NCI-H510A treated with DMSO at 0.1 percent for 48 hours (cell line): ENCODE measurements around the gene APP.

ENCODE experiments used
- DNase-seq: peaks from one replicate; lab custom pipeline; 2025; lab: John Stamatoyannopoulos, UW

Gene APP

DNA sequence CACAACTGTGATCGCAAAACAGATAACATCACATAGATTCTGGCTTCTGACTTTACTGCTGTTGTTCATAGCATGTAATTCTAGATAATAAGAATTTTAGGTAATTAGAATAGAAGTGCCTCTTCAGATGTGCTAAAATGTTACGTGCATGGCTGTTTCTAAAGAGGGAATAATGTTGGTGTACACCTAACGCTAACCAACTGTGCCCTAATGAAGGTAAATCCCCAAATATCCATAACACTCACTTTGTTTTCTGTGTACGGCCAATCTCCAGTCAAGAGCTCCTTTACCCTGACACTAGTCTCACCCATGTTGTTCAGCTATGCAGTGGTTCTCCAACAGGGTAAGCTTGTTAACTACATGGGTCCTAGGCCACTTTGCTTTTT is 44.4 kb downstream of the APP start:
- DNase-seq: no peak

DNA sequence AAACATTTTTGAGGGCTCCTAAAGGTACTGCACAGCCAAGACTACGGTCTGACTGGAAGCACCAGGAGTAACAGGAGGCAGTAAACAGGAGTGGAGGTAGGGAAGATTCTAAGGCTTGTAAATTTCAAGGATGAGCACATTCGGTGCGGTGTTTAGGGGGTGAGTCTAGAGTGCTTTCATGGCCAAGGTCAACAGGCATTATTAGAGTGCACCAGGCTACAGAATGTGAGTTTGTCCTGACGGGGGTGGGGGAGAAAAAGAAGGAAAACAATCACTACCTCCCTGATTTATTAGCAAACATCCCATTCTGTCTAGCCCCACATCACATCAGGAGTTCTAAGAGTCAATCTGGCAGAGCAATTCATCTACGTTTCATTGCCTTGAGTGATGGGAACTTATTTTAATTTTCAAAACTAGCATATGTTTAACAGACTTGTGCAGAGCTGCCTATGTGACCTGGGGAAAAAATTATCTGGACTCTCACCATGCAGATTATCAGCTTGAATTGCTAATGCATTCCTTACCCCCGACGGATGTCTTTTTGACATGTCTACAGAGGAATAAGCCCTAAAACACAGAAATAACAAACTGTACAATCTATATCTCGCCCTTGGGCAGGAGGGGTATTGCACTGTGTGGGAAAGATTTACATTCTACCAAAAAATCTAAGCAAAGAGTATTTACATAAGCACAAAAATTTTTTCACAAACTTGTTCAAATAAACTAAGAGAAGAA is 45.0 kb downstream of the APP start:
- DNase-seq: no peak

GRCh38 chr21:26124896-26125295 is 45.7 kb downstream of the APP start:
- no peak for DNase-seq

GRCh38 chr21:26124421-26124833 is 46.1 kb downstream of the APP start:
- DNase-seq: peak; percentile 24

- DNase-seq: no peak
Measured at GRCh38 chr21:26123012-26123411, 47.6 kb downstream of the APP start.

GRCh38 chr21:26120828-26121227 is 49.7 kb downstream of the APP start:
- DNase-seq: no peak

DNA sequence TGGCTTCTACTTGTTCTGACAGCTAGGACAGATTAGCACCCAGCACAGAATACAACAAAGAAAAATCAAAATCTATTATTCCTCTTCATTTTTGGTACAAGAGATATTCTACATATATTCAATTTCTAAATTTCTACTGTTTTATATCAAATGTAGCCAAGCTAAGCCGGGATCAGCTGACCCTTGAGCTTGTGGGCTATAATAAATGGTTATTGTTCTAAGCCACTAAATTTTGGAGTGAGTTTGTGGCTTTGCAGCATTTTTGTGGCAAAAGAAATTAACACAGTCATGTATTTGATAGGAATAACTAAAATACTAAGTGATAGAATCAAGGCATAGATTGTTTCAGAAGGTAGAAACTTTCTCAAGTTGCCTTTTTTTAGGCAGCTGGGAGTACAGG is 50.7 kb downstream of the APP start:
- DNase-seq: no peak

- DNase-seq: no peak
Measured at GRCh38 chr21:26118938-26119540, 51.5 kb downstream of the APP start.

DNA sequence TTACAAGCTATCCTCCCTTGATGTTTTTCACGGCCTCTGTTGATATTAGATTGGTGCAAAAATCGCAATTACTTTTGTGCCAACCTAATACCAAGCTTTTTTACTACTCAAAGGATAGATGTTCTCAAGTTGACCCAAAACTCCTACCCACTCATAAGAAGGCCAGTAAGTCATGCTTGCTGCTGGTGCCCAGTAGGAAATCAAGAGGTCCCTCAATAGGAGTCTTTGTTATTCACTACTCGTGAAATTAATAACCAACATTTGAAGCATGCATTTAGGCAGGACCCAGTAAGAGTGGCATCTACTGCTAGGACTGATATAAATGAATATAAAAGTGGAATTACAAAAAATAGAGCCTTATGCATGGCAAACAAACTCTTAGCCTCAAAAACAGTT is 52.6 kb downstream of the APP start:
- no peak for DNase-seq

DNA sequence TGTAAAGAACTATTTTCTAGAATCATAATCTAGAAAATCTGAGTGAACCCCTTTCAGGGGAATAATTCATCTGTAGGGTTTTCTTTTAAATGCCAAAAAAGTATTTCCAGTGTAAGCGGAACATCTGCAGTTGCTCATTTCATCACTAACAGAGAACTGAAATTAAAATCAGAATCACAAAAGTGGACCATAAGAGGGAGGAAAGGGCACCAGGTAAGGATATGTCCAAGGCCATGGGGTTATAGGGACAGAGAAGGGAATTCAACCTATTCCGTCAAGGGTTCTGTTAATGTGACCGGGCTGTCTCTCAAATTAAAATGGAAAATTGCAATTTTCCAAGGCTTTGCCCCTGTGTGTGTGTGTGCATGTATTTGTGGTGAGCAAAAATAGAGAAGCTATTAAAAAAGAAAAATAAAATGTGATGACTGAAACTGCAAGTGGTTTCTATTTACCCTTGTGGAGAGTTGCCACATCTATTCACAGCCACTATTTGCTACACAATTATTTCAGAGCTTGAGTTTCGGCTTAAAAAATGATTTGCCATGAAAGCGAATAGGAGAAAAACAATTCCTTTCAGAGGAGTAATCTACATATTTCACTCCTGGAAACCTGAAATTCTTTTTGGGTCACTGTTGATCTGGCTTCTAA is 53.1 kb downstream of the APP start:
- DNase-seq: no peak

DNA sequence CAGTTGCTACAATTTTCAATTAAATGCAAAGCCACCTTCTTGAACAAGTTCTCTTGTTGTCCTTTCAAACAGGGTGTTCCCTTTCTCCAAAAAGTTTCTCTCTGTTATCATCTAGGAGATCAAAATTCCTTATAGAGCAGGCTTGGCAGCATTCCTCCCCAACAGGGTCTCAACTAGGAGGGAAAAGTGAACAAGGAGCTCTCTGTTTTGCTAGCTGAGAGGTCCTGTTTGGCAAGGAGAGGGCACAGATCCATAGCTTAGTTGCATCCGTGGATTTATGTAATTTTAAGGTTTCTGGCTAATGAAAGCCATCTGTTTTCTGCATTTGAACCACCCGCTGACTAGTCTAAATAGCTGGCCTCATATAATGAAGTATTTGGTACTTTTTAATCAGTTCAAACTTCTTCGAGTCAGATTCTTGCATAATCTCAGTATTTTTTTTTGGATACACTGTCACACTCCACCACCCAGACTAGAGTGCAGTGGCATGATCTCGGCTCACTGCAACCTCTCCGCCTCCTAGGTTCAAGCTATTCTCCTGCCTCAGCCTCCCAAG is 54.0 kb downstream of the APP start:
- DNase-seq: no peak

DNA sequence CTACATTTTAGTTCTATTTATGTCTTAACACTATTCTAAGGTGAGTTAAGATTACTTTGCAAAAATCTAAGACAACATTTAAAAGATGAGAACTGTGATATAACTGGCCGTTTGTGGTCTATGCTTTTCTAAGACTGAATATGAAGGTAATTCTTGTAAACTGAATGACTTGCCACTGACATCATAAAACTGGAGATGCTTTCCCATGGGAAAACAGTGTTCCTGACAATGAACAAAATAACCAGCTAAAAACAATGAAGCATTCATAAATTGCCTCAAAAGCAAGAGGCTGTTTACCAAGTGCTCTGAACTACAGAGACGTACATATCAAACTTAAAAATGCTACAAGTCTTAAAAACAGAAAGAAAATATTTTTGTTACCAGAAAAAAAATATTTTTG is 54.7 kb downstream of the APP start:
- DNase-seq: no peak

GRCh38 chr21:26115305-26115704 is 55.3 kb downstream of the APP start:
- peak; percentile 69 for DNase-seq

DNA sequence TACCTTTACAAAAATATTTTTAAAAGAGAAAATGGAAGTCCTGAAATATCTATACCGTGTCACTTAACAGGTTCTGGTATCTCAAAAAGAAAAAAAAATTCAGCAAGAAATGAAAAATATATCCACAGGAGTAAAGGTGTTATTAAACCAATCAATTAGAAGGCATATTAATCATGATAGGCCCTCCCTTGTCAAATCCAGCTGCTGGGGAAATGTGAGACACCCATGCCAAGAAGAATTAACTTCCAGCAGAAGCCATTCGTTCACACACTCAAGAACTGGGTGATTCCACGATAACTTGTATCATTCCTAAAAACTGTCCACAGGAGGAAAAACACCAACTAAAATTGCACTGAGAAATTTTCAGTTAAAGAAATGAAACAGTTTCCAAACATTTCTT is 57.6 kb downstream of the APP start:
- DNase-seq: no peak

- DNase-seq: no peak
Measured at GRCh38 chr21:26112127-26112742, 58.3 kb downstream of the APP start.

GRCh38 chr21:26110715-26111114 is 59.9 kb downstream of the APP start:
- DNase-seq: no peak

DNA sequence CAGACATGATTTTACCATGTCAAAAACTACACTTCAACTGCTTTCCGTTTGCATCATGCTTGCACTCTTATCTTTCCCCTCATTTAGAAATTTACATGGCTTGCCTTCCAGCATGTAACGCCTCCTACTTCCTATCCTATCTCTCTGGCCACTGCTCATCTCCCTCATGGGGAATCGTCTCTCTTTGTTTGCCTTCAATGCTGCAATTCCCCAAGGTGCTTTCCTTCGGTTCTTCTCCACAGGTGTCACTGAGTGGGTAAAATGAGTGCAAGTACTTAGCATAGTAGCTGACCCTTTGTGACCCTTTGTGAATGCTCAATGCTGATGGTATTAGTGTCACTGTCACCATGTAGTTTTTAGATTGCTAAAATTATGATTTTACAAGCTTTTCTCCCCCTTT is 63.1 kb downstream of the APP start:
- DNase-seq: no peak

DNA sequence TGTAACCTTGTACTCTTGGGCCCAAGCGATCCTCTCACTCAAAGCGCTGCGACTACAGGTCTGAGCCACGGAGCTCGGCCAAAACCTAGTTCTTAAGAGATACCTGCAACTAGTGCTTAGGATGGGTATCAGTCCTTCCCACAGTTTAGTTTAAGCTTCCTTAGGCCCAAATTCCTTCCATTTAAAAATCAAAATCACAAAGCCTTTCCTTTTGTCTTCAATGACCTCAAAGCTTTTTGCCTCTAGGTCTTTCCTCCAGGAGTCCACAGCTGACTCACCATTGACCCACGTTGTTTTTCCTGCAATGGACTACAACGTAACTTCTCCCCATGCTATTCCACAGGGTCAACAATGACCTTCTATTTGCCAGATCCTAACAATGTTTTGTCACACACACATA is 64.0 kb downstream of the APP start:
- DNase-seq: no peak

- DNase-seq: no peak
Measured at GRCh38 chr21:26105819-26106218, 64.8 kb downstream of the APP start.

GRCh38 chr21:26100573-26100972 is 70.0 kb downstream of the APP start:
- no peak for DNase-seq

GRCh38 chr21:26099610-26100219 is 70.9 kb downstream of the APP start:
- DNase-seq: no peak

- no peak for DNase-seq
Measured at GRCh38 chr21:26098772-26099397, 71.7 kb downstream of the APP start.
